GM12801 (cell line): ENCODE data around the gene PCCA.

Experiments used
- TF ChIP-seq, protein P1 (sequence below): IDR thresholded peaks from one replicate; pipeline ENCODE4 v1.5.1; 2011; ENCODE audit warnings: control low read depth; ENCODE audit not compliant: insufficient read length; ENCODE audit errors: extremely low read depth

PCCA gene

DNA sequence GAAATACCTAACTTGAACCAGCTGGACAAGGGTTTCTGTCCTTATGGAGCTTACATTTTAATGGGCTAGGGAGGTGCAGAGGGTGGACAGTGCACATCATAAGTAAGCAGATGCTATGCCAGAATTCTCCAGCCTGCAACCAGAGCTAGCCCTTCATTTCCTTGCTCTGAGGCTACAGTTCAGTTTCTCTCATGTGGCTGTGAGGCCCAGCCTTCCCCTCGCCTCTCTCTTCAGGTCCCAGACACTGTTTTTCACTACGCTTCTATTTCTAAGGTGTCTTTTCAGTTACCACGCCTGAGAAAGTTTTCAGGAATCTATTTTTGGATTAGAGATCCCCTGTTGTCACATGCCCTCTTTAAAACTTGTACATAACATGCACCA is 141.9 kb downstream of the PCCA start:
- TF ChIP-seq, protein P1, sequence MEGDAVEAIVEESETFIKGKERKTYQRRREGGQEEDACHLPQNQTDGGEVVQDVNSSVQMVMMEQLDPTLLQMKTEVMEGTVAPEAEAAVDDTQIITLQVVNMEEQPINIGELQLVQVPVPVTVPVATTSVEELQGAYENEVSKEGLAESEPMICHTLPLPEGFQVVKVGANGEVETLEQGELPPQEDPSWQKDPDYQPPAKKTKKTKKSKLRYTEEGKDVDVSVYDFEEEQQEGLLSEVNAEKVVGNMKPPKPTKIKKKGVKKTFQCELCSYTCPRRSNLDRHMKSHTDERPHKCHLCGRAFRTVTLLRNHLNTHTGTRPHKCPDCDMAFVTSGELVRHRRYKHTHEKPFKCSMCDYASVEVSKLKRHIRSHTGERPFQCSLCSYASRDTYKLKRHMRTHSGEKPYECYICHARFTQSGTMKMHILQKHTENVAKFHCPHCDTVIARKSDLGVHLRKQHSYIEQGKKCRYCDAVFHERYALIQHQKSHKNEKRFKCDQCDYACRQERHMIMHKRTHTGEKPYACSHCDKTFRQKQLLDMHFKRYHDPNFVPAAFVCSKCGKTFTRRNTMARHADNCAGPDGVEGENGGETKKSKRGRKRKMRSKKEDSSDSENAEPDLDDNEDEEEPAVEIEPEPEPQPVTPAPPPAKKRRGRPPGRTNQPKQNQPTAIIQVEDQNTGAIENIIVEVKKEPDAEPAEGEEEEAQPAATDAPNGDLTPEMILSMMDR, result no peak

DNA sequence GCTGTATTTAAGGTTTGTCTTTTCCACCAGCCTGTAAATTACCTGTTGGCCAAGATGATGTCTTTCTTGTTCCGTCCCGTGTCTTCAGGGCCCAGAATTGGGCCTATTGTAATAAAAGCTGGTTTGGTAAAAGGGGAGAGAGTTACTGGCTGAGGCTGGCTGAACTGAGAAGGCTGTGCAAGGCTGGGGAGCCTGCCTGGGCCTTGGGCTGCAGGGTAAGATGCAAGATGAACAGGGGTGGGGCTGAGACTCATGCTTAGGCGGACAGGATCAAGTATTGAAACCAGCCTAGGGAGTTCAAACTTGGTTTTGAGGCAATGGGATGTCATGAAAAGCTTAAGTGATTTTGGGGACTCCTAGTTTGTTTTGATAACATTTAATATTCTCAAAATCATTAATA is 142.3 kb downstream of the PCCA start:
- TF ChIP-seq, protein P1, result no peak

DNA sequence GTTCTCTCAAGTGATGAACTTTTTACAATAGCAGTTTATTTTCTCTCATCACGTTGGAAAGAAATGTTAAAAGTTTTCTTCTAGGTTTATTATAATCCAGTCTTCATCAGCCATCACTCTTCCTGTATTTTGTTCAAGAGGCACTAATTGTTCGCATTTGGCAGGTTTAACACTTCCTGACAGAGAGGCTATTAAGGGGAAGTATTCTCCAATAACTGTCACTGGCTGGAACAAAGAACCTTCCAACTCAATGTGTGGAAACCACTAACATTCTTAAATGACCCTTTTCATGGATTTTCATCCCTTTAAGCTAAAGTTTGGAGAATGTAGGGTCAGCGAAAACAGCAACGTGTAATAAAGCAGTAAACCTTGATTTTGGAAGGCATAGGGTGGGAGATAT is 145.1 kb downstream of the PCCA start:
- TF ChIP-seq, protein P1, result no peak

DNA sequence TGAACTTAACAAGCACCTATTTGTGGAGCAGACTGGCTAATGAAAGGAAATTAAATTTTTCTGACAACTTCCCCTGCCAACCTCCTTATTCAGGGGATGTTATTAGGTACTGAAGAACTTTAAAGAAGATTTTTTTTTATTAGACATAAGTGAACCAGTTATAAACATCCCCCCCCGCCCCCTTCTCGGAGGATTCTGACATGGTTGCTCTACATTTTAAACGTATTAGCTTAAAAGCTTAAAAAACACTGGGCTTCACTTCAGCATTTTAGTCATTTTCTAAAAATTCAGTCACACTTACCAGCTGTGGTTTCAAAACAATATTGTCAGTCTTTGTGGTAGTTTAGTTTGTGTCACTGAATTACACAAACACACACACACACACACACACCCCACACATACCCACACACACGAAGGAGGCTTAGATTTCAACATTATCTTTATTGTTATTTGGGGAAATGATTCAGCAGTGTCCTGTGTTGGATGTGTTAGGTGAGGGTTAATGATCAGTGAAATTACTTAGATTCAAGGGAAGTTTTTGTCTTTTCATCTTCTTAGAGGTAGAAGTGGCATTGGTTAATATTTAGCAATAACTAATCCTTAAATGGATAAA is 145.7 kb downstream of the PCCA start:
- TF ChIP-seq, protein P1, result no peak

DNA sequence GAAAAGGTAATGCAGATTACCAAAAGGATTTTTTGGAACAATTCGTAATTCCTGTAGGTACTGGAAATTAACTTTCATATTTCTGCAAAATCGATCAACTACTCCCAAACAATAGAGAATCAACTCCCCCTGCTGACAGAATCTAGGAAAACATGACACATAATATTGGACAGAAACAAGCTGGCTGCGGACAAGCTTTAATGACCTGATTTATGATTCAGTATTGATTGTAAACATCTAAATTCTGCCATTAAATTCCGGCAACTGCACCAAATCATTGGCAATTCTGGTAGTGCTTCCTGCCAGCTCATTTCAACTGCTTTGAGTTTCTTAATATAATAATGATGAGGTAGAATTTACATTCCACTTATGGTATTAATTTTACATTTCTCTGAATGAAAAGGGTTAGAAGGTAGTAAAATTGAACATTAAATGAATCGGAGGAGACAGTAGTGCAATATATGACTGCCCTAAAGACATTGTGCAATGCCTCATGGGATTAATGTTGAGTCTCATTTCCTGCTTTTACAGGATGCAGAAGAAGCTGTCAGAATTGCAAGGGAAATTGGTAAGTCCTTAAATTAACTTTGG is 146.5 kb downstream of the PCCA start:
- TF ChIP-seq, protein P1, result no peak

DNA sequence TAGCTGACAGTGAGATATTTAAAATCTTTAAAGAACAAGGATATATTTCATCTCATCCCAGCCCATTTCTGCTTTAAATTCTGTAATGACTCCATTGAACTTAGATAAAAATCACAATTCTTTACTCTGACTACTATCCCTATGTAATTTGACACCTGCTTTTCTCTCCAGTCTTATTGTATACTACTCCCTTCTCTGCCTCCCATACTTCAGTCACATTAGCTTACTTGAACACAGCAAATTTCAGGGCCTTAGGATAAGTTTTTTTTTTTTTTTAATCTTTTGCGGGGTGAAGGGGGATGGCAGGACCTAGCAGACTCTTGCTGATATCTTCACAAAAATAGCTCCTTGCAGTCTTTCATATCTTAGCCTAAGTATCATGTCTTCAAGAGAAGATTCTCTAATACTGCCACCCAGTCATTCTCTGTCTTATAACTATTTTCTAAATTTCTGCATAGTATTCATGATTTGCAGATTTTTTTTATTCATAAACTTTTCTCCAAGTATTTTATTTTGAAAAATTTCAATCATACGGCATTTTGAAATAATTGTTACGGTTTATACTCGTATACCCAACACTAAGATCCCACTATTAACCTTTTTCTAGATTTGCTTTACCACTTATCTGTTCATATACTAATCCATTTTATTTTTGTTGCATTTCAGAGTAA is 151.4 kb downstream of the PCCA start:
- TF ChIP-seq, protein P1, result no peak

DNA sequence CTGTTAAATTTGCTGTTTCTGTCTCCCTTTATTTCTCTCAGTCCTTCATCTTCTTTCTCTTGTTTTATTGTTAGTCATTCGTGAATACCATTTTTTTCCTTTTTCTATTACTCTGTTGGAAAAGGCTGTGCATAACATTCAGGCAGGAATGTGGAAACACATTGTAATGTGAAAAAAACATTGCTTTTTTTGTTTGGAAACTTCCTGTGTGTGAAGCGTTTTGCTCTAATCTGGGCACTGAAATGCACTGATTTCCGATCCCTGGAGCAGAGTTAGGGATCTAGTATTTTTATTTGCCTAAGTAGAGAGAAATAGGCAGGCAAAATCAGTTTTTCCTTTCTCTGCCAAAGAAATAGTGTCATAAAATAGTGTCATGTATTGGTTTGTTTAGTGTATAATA is 155.5 kb downstream of the PCCA start:
- TF ChIP-seq, protein P1, result no peak
